Astrocyte (in vitro differentiated cells and primary cell): ENCODE measurements around the gene RANBP3.

Source experiments
- EZH2 ChIP-seq: IDR thresholded peaks from 2 replicates; pipeline ENCODE4 v1.6.1; 2012; ENCODE audit warnings: mild to moderate bottlenecking, low read length, inconsistent platforms; ENCODE audit not compliant: insufficient read depth
- TF ChIP-seq, protein P1 (sequence below): IDR thresholded peaks from 2 replicates; pipeline ENCODE4 v1.5.1; 2011; ENCODE audit warnings: low read depth, mild to moderate bottlenecking, inconsistent platforms, low read length, moderate library complexity; ENCODE audit not compliant: insufficient read depth

DNA sequence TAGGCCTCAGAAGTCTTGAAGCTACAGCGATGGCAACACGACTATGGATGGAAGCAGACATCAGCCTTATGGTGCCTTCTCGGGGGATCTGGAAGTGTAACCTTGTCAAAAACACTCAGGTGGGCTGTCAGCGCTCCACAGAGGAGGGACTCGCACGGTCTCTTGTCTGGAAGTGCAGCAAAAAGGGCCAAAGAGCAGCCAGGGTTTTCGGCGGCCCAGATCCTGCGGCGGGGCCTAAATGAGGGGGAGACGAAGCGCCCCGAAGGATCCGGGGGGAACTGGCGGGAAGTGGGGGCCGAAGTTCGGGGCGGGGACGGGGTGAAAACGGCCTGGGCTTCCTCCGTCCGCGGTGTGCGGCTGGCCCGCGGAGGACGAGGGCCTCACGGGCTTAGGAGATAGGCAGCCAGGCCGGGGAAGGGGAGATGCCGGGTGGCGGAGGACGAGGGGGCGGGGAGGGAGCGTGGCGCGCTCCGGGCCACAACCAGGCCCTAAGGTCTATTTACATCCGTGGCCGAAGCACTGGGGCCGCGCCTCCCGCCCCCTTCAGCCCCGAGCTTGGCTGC, 637 bp downstream of the RANBP3 start:
- TF ChIP-seq, protein P1, sequence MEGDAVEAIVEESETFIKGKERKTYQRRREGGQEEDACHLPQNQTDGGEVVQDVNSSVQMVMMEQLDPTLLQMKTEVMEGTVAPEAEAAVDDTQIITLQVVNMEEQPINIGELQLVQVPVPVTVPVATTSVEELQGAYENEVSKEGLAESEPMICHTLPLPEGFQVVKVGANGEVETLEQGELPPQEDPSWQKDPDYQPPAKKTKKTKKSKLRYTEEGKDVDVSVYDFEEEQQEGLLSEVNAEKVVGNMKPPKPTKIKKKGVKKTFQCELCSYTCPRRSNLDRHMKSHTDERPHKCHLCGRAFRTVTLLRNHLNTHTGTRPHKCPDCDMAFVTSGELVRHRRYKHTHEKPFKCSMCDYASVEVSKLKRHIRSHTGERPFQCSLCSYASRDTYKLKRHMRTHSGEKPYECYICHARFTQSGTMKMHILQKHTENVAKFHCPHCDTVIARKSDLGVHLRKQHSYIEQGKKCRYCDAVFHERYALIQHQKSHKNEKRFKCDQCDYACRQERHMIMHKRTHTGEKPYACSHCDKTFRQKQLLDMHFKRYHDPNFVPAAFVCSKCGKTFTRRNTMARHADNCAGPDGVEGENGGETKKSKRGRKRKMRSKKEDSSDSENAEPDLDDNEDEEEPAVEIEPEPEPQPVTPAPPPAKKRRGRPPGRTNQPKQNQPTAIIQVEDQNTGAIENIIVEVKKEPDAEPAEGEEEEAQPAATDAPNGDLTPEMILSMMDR = no peak
- no peak for TF ChIP-seq EZH2
